WI38 (cell line): ENCODE data around the gene GAS2L3.
"Not testable (repeated sequence)": the region's sequence is repeated elsewhere in the genome, so short reads cannot be mapped to it uniquely, and the experiment has no call there.

Experiments
- H3K4me3 ChIP-seq: 2 replicates; pipeline ENCODE4 v1.5.1; 2011; ENCODE audit warnings: low read depth, mild to moderate bottlenecking, control low read depth, low read length
- CTCF ChIP-seq: IDR thresholded peaks from 2 replicates; pipeline ENCODE4 v1.5.1; 2012; ENCODE audit warnings: low read depth, mild to moderate bottlenecking, control low read depth, low read length

The GAS2L3 gene

GRCh38 chr12:100608776-100609175 is 35.3 kb downstream of the GAS2L3 start:
- no peak for TF ChIP-seq CTCF
- no peak overlapping the region for H3K4me3 ChIP-seq

GRCh38 chr12:100610666-100611430 is 37.4 kb downstream of the GAS2L3 start:
- TF ChIP-seq CTCF: no peak
- H3K4me3 ChIP-seq: no peak overlapping the region

- H3K4me3 ChIP-seq: no peak overlapping the region
- TF ChIP-seq CTCF: no peak
These were observed 39.1 kb downstream of the GAS2L3 start for GRCh38 chr12:100612606-100613005.

- H3K4me3 ChIP-seq: no peak overlapping the region
- TF ChIP-seq CTCF: no peak
These were observed 51.1 kb downstream of the GAS2L3 start for GRCh38 chr12:100624571-100624970.

GRCh38 chr12:100632445-100632892 is 59.0 kb downstream of the GAS2L3 start:
- no peak for TF ChIP-seq CTCF
- H3K4me3 ChIP-seq: no peak overlapping the region

GRCh38 chr12:100633082-100633785 is 59.8 kb downstream of the GAS2L3 start:
- not testable (repeated sequence) for H3K4me3 ChIP-seq

GRCh38 chr12:100643246-100643645 is 69.8 kb downstream of the GAS2L3 start:
- no peak for TF ChIP-seq CTCF
- H3K4me3 ChIP-seq: no peak overlapping the region
